Fibroblast of skin of left quadriceps (primary cell): ENCODE measurements around the gene SORCS2.

Experiments
- DNase-seq, 2 experiments: peaks; one replicate each; pipeline ENCODE4 v3.0.0-alpha.2; 2013; ENCODE audit warnings: low read depth in 2 of 2

The SORCS2 gene

GRCh38 chr4:7790999-7791398, 598.7 kb downstream of the SORCS2 start:
- no peak for DNase-seq
